ENCODE measurements around the gene TMEM169. TPM values are rescaled to one million over a fixed set of nuclear protein-coding genes. Genes with fewer than 3 reads are reported as not detected.

TMEM169 gene
- total and polyA plus RNA-seq, 10 of the 15 experiments (the other 5 are each of a cell fraction or from before 2014, with no cell fraction given), result 0.23 to 3.2 (median 2.3) TPM

DNA sequence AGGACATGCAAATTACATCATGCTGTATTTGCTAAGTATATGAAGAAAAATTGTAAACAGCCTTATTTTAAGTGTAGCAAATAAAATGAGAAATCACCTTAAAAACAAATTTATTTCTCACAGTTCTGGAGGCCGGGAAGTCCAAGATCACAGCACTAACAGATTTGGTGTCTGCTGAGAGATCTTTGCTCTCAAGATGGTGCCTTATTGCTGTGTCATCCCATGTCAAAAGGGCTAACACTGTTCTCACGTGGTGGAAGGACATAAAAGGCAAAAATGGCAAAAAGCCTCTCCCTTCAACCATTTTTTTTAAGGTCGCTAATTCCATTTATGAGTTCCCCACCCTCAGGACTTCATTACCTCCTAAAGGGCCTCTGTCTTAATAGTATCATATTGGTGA, 39.5 kb downstream of the TMEM169 start (continued):
- no peak for TF ChIP-seq BHLHE40 (IDR thresholded peaks at IDR 0.05; ENCODE audit: borderline replicate concordance in 1 of 2, low read depth in 2 of 2, low read length in 1 of 2)

GRCh38 chr2:216126943-216127342, 45.2 kb downstream of the TMEM169 start:
- Histone ChIP-seq H2AFZ (ENCODE audit: control insufficient read depth, low read depth, low read length) (no peak overlapping the region), H3K4me2 (ENCODE audit: control insufficient read depth, insufficient read depth) (no peak overlapping the region), H3K4me1 (ENCODE audit: control insufficient read depth, insufficient read depth, low read length) (no peaks in the 10 kb centered on the region), H3K9me3 (replicated peaks; ENCODE audit: control insufficient read depth, insufficient read depth, low read length) (no peaks in the 10 kb centered on the region), H3K79me2 (ENCODE audit: control insufficient read depth, insufficient read depth, low read length) (peaks cover 2% of the 10 kb centered on the region), H3K9ac (ENCODE audit: control insufficient read depth, insufficient read depth, low read length) (no peak overlapping the region), H3K4me3 (no peak overlapping the region), H3K27me3 (replicated peaks in 1 of 2; ENCODE audit: control insufficient read depth in 2 of 2, insufficient read depth in 2 of 2, low read length in 1 of 2) (no peaks in the 10 kb centered on the region), H4K20me1 (ENCODE audit: control insufficient read depth, insufficient read depth) (no peaks in the 10 kb centered on the region), H3K27ac (ENCODE audit: control insufficient read depth, insufficient read depth) (no peak overlapping the region), H3K36me3 (ENCODE audit: control insufficient read depth in 2 of 2, insufficient read depth in 2 of 2, low read length in 1 of 2) (peaks cover 7 to 47% of the 10 kb centered on the region in 2 experiments)
- ChIA-PET SMC1A (ENCODE audit: uncharacterized antibody, unreplicated experiment) (interaction anchor here (1.0 to 3.8 kb wide), 5 partner anchors 12 to 110 kb away, joined by 3 to 22 read pairs (median 3); no protein-coding TSS in a partner anchor), POLR2A (no interaction called here), CTCF (interaction anchor here (1.0 to 4.6 kb wide), 4 partner anchors 13 to 103 kb away, joined by 3 to 29 read pairs (median 12); partner anchors contain the start of gene XRCC5), RAD21 (ENCODE audit: unreplicated experiment) (no interaction called here)
- in situ Hi-C loops (cut with MboI) (no loop called here), intact Hi-C loops (cut with micrococcal nuclease; ENCODE audit: unreplicated experiment) (no loop called here)
- 88% methylated on average over 5 of the region's 5 CpGs for WGBS (ENCODE audit: insufficient coverage, insufficient replicate concordance, low lambda C conversion rate, missing lambda C conversion rate)
- DNase-seq (ENCODE audit: low read depth, low spot score), result no peak
- BruUV-seq (replicated peaks), result no TSS peak
- no peak for TF ChIP-seq MEF2A (IDR thresholded peaks at IDR 0.05; ENCODE audit: insufficient read depth, low read depth, low read length)
- no peak for TF ChIP-seq FOXK2 (IDR thresholded peaks at IDR 0.05)
- TF ChIP-seq, protein P1, sequence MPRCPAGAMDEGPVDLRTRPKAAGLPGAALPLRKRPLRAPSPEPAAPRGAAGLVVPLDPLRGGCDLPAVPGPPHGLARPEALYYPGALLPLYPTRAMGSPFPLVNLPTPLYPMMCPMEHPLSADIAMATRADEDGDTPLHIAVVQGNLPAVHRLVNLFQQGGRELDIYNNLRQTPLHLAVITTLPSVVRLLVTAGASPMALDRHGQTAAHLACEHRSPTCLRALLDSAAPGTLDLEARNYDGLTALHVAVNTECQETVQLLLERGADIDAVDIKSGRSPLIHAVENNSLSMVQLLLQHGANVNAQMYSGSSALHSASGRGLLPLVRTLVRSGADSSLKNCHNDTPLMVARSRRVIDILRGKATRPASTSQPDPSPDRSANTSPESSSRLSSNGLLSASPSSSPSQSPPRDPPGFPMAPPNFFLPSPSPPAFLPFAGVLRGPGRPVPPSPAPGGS (IDR thresholded peaks at IDR 0.05; ENCODE audit: borderline replicate concordance, insufficient read depth, low read depth, low read length, poor library complexity, severe bottlenecking), result peak; percentile 73
- TF ChIP-seq POLR2AphosphoS5 (IDR thresholded peaks at IDR 0.05; ENCODE audit: low read length), result no peak
- no peak for ATAC-seq
- no peak for FAIRE-seq
